Pons (tissue), 1 donor: ENCODE results near the gene PLEKHN1.
"Not testable (repeated sequence)": the region's sequence is repeated elsewhere in the genome, so short reads cannot be mapped to it uniquely, and the experiment has no call there.

ENCODE experiments used
- DNase-seq: peaks from one replicate; pipeline ENCODE4 v3.0.0-alpha.2; 2016; ENCODE audit warnings: low spot score

Gene PLEKHN1

GRCh38 chr1:974293-974640 lies 8.0 kb downstream of the PLEKHN1 start:
- DNase-seq, result no peak

GRCh38 chr1:974687-975328 lies 8.5 kb downstream of the PLEKHN1 start:
- DNase-seq, result no peak

- no peak for DNase-seq
Measured at GRCh38 chr1:975365-975764, 9.1 kb downstream of the PLEKHN1 start.

- no peak for DNase-seq
Measured at GRCh38 chr1:975896-976683, 9.8 kb downstream of the PLEKHN1 start.

GRCh38 chr1:976791-977190 lies 10.5 kb downstream of the PLEKHN1 start:
- not testable (repeated sequence) for DNase-seq

GRCh38 chr1:978069-978834 lies 12.0 kb downstream of the PLEKHN1 start:
- no peak for DNase-seq

- DNase-seq, result no peak
Measured at GRCh38 chr1:978835-979743, 12.8 kb downstream of the PLEKHN1 start.

- DNase-seq, result no peak
Measured at GRCh38 chr1:979744-980072, 13.4 kb downstream of the PLEKHN1 start.

- DNase-seq, result no peak
Measured at GRCh38 chr1:980137-980571, 13.9 kb downstream of the PLEKHN1 start.

GRCh38 chr1:980602-981395 lies 14.5 kb downstream of the PLEKHN1 start:
- DNase-seq, result no peak

GRCh38 chr1:981491-981954 lies 15.2 kb downstream of the PLEKHN1 start:
- no peak for DNase-seq

- DNase-seq, result no peak
Measured at GRCh38 chr1:981955-982558, 15.8 kb downstream of the PLEKHN1 start, which contains the start of gene PERM1. Gene PERM1, minus strand, starts transcription at chr1:982093. Its CDS starts 1,064 bp downstream, at chr1:981029.

GRCh38 chr1:982765-983436 lies 16.6 kb downstream of the PLEKHN1 start:
- DNase-seq, result no peak

GRCh38 chr1:983798-984475 lies 17.7 kb downstream of the PLEKHN1 start:
- DNase-seq, result no peak

GRCh38 chr1:984476-984814 lies 18.2 kb downstream of the PLEKHN1 start:
- no peak for DNase-seq

GRCh38 chr1:985126-985525 lies 18.8 kb downstream of the PLEKHN1 start:
- DNase-seq, result no peak

GRCh38 chr1:988061-988460 lies 21.8 kb downstream of the PLEKHN1 start:
- DNase-seq, result not testable (repeated sequence)

- not testable (repeated sequence) for DNase-seq
Measured at GRCh38 chr1:991275-991674, 25.0 kb downstream of the PLEKHN1 start.

GRCh38 chr1:991895-992294 lies 25.6 kb downstream of the PLEKHN1 start:
- no peak for DNase-seq
